ENCODE measurements around the gene TK2.
"Not testable (repeated sequence)": the region's sequence is repeated elsewhere in the genome, so short reads cannot be mapped to it uniquely, and the experiment has no call there.

The TK2 gene

GRCh38 chr16:66479661-66480264 lies 70.2 kb downstream of the TK2 start:
- no peak for DNase-seq
- in situ Hi-C loops (cut with HindIII; ENCODE audit: low pct_ligation_motif_present, low pct_unique_long_range_greater_than_20kb, low sequenced_read_pairs): no loop called here

GRCh38 chr16:66478733-66479511 lies 71.0 kb downstream of the TK2 start:
- in situ Hi-C loops (cut with HindIII; ENCODE audit: low pct_ligation_motif_present, low pct_unique_long_range_greater_than_20kb, low sequenced_read_pairs): no loop called here
- DNase-seq: peak; percentile 67

GRCh38 chr16:66477028-66477515 lies 72.8 kb downstream of the TK2 start:
- in situ Hi-C loops (cut with HindIII; ENCODE audit: low pct_ligation_motif_present, low pct_unique_long_range_greater_than_20kb, low sequenced_read_pairs): no loop called here
- no peak for DNase-seq

GRCh38 chr16:66476328-66477027 lies 73.4 kb downstream of the TK2 start:
- in situ Hi-C loops (cut with HindIII; ENCODE audit: low pct_ligation_motif_present, low pct_unique_long_range_greater_than_20kb, low sequenced_read_pairs): no loop called here
- no peak for DNase-seq

- in situ Hi-C loops (cut with HindIII; ENCODE audit: low pct_ligation_motif_present, low pct_unique_long_range_greater_than_20kb, low sequenced_read_pairs): no loop called here
- DNase-seq: no peak
These were observed 74.7 kb downstream of the TK2 start for GRCh38 chr16:66475232-66475631.

- DNase-seq: no peak
- in situ Hi-C loops (cut with HindIII; ENCODE audit: low pct_ligation_motif_present, low pct_unique_long_range_greater_than_20kb, low sequenced_read_pairs): no loop called here
These were observed 75.1 kb downstream of the TK2 start for GRCh38 chr16:66474750-66475199.

GRCh38 chr16:66473654-66474519 lies 76.0 kb downstream of the TK2 start:
- no peak for DNase-seq
- in situ Hi-C loops (cut with HindIII; ENCODE audit: low pct_ligation_motif_present, low pct_unique_long_range_greater_than_20kb, low sequenced_read_pairs): no loop called here

GRCh38 chr16:66473051-66473571 lies 76.8 kb downstream of the TK2 start:
- in situ Hi-C loops (cut with HindIII; ENCODE audit: low pct_ligation_motif_present, low pct_unique_long_range_greater_than_20kb, low sequenced_read_pairs): no loop called here
- DNase-seq: no peak

- DNase-seq: no peak
- in situ Hi-C loops (cut with HindIII; ENCODE audit: low pct_ligation_motif_present, low pct_unique_long_range_greater_than_20kb, low sequenced_read_pairs): no loop called here
These were observed 78.1 kb downstream of the TK2 start for GRCh38 chr16:66471716-66472393.

- no peak for DNase-seq
- in situ Hi-C loops (cut with HindIII; ENCODE audit: low pct_ligation_motif_present, low pct_unique_long_range_greater_than_20kb, low sequenced_read_pairs): no loop called here
These were observed 78.7 kb downstream of the TK2 start for GRCh38 chr16:66471264-66471663.

- in situ Hi-C loops (cut with HindIII; ENCODE audit: low pct_ligation_motif_present, low pct_unique_long_range_greater_than_20kb, low sequenced_read_pairs): no loop called here
- no peak for DNase-seq
These were observed 79.4 kb downstream of the TK2 start for GRCh38 chr16:66470556-66470955.

- DNase-seq: no peak
- in situ Hi-C loops (cut with HindIII; ENCODE audit: low pct_ligation_motif_present, low pct_unique_long_range_greater_than_20kb, low sequenced_read_pairs): no loop called here
These were observed 79.9 kb downstream of the TK2 start for GRCh38 chr16:66469947-66470546.

- DNase-seq: no peak
- in situ Hi-C loops (cut with HindIII; ENCODE audit: low pct_ligation_motif_present, low pct_unique_long_range_greater_than_20kb, low sequenced_read_pairs): no loop called here
These were observed 80.5 kb downstream of the TK2 start for GRCh38 chr16:66469291-66469946.

GRCh38 chr16:66468321-66468965 lies 81.5 kb downstream of the TK2 start:
- in situ Hi-C loops (cut with HindIII; ENCODE audit: low pct_ligation_motif_present, low pct_unique_long_range_greater_than_20kb, low sequenced_read_pairs): no loop called here
- DNase-seq: no peak

- DNase-seq: no peak
- in situ Hi-C loops (cut with HindIII; ENCODE audit: low pct_ligation_motif_present, low pct_unique_long_range_greater_than_20kb, low sequenced_read_pairs): no loop called here
These were observed 82.3 kb downstream of the TK2 start for GRCh38 chr16:66467611-66468010.

GRCh38 chr16:66466636-66467035 lies 83.3 kb downstream of the TK2 start:
- in situ Hi-C loops (cut with HindIII; ENCODE audit: low pct_ligation_motif_present, low pct_unique_long_range_greater_than_20kb, low sequenced_read_pairs); DNase-seq: not testable (repeated sequence)

GRCh38 chr16:66465946-66466345 lies 84.0 kb downstream of the TK2 start:
- in situ Hi-C loops (cut with HindIII; ENCODE audit: low pct_ligation_motif_present, low pct_unique_long_range_greater_than_20kb, low sequenced_read_pairs): not testable (repeated sequence)

More at GRCh38 chr16:66465946-66466345, 84.0 kb downstream of the TK2 start:
- DNase-seq: not testable (repeated sequence)

Measured in ACHN (cell line).